GM19099 (cell line): ENCODE results near the gene RAB4B.

ENCODE experiments used
- POLR2A ChIP-seq: IDR thresholded peaks from 3 replicates; pipeline ENCODE4 v1.6.1; 2011; ENCODE audit warnings: low read depth; ENCODE audit not compliant: insufficient read length; ENCODE audit errors: extremely low read depth

RAB4B gene

GRCh38 chr19:40806423-40807146, 28.5 kb downstream of the RAB4B start:
- TF ChIP-seq POLR2A = no peak

GRCh38 chr19:40807147-40808020, 29.3 kb downstream of the RAB4B start:
- no peak for TF ChIP-seq POLR2A

GRCh38 chr19:40808021-40808325, 29.9 kb downstream of the RAB4B start:
- no peak for TF ChIP-seq POLR2A

GRCh38 chr19:40808497-40808896, 30.4 kb downstream of the RAB4B start:
- peak; percentile 18 for TF ChIP-seq POLR2A

- no peak for TF ChIP-seq POLR2A
Measured at GRCh38 chr19:40809358-40810086, 31.5 kb downstream of the RAB4B start.

- TF ChIP-seq POLR2A = no peak
Measured at GRCh38 chr19:40810160-40810559, 32.1 kb downstream of the RAB4B start.

- no peak for TF ChIP-seq POLR2A
Measured at GRCh38 chr19:40811478-40812341, 33.7 kb downstream of the RAB4B start.

GRCh38 chr19:40813182-40813581, 35.1 kb downstream of the RAB4B start:
- TF ChIP-seq POLR2A = no peak

GRCh38 chr19:40815223-40815622, 37.2 kb downstream of the RAB4B start:
- no peak for TF ChIP-seq POLR2A

GRCh38 chr19:40822161-40822560, 44.1 kb downstream of the RAB4B start:
- TF ChIP-seq POLR2A = no peak

- TF ChIP-seq POLR2A = no peak
Measured at GRCh38 chr19:40827386-40828247, 49.6 kb downstream of the RAB4B start.

- no peak for TF ChIP-seq POLR2A
Measured at GRCh38 chr19:40829205-40829604, 51.2 kb downstream of the RAB4B start.

GRCh38 chr19:40831502-40832430, 53.7 kb downstream of the RAB4B start:
- no peak for TF ChIP-seq POLR2A
